ENCODE measurements around the gene BZW2. TPM values are rescaled to one million over a fixed set of nuclear protein-coding genes. Genes with fewer than 3 reads are reported as not detected.
"Not testable (repeated sequence)": the region's sequence is repeated elsewhere in the genome, so short reads cannot be mapped to it uniquely, and the experiment has no call there.

Gene BZW2
- polyA plus RNA-seq, 1 donor (not counting 4 experiments of a cell fraction or from before 2014, with no cell fraction given) = 65.7 TPM

GRCh38 chr7:16677978-16678494 lies 32.1 kb downstream of the BZW2 start:
- TF ChIP-seq, protein P1, sequence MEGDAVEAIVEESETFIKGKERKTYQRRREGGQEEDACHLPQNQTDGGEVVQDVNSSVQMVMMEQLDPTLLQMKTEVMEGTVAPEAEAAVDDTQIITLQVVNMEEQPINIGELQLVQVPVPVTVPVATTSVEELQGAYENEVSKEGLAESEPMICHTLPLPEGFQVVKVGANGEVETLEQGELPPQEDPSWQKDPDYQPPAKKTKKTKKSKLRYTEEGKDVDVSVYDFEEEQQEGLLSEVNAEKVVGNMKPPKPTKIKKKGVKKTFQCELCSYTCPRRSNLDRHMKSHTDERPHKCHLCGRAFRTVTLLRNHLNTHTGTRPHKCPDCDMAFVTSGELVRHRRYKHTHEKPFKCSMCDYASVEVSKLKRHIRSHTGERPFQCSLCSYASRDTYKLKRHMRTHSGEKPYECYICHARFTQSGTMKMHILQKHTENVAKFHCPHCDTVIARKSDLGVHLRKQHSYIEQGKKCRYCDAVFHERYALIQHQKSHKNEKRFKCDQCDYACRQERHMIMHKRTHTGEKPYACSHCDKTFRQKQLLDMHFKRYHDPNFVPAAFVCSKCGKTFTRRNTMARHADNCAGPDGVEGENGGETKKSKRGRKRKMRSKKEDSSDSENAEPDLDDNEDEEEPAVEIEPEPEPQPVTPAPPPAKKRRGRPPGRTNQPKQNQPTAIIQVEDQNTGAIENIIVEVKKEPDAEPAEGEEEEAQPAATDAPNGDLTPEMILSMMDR (optimal IDR thresholded peaks at IDR 0.05 in 1 of 3, IDR thresholded peaks at IDR 0.05 in 1 of 3, conservative IDR thresholded peaks at IDR 0.05 in 1 of 3; ENCODE audit: extremely low read depth in 1 of 3, insufficient read depth in 2 of 3, low read length in 3 of 3) = no peak
- no peak for TF ChIP-seq EZH2 (IDR thresholded peaks at IDR 0.05; ENCODE audit: low read length)
- H3K79me2 ChIP-seq (ENCODE audit: control insufficient read depth, insufficient read depth, low read length) = peaks cover 6% of the 10 kb centered on the region
- H3K4me2 ChIP-seq (ENCODE audit: control insufficient read depth, extremely low read depth, insufficient read depth, low read depth, low read length) = no peak overlapping the region
- peaks cover 7 to 24% of the 10 kb centered on the region in 2 experiments for H3K36me3 ChIP-seq (ENCODE audit: control insufficient read depth in 2 of 2, extremely low read depth in 1 of 2, insufficient read depth in 2 of 2, low read length in 2 of 2)
- no peaks in the 10 kb centered on the region for H4K20me1 ChIP-seq (ENCODE audit: control insufficient read depth, extremely low read depth, insufficient read depth, low read length)
- dilution Hi-C loops (cut with MboI; ENCODE audit: extremely low pct_ligation_motif_present, low sequenced_read_pairs) = no loop called here
- H3K9ac ChIP-seq (ENCODE audit: control insufficient read depth, extremely low read depth, insufficient read depth, low read length) = no peak overlapping the region
- DNase-seq (ENCODE audit: low read depth, low spot score) (no peak), FAIRE-seq (no peak)
- H3K27me3 ChIP-seq (ENCODE audit: control insufficient read depth, extremely low read depth, insufficient read depth, low read length) = no peaks in the 10 kb centered on the region
- H3K4me3 ChIP-seq (ENCODE audit: control insufficient read depth in 2 of 3, extremely low read depth in 1 of 3, insufficient read depth in 2 of 3, low read depth in 1 of 3, low read length in 3 of 3) = no peak overlapping the region
- no peaks in the 10 kb centered on the region for H3K4me1 ChIP-seq (ENCODE audit: control insufficient read depth, extremely low read depth, insufficient read depth, low read length)
- no peak overlapping the region for H3K27ac ChIP-seq (ENCODE audit: control insufficient read depth, insufficient read depth, low read length)
- H3K9me3 ChIP-seq (ENCODE audit: control insufficient read depth, low read depth, low read length) = no peaks in the 10 kb centered on the region
- no peaks in the 10 kb centered on the region for H3K9me1 ChIP-seq (ENCODE audit: control insufficient read depth, extremely low read depth, insufficient read depth, low read length)
- no peak overlapping the region for H2AFZ ChIP-seq (ENCODE audit: control insufficient read depth, low read length)

DNA sequence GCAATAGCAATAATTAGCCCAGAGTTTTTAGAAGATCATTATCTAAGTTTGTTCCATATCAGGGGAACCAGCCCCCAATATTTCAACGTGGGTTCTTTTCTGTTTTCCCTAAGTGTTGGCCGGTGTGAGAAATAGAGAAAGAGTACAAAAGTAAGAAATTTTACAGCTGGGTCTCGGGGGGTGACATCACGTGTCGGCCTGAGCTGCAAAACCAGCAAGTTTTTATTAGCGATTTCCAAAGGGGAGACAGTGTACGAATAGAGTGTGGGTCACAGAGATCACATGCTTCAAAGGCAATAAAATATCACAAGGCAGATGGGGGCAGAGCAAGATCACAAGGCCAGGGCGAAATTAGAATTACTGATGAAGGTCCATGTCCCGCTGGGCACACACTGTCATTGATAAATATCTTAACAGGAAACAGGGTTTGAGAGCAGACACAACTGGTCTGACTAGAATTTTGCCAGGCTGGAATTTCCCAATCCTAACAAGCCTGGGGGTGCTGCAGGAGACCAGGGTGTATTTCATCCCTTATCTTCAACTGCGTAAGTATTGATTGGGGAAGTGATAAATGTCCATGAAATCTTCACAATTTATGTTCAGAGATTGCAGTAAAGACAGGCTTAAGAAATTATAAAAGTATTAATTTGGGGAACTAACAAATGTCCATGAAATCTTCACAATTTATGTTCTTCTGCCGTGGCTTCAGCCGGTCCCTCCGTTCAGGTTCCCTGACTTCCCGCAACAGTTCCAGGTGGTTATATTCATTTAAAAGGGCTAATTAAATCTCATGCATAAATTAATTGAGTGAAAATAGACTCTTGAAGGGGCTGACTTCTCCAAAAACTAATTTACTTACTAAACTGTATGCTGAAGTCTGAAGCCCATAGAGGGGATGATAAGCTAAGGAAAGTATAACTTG lies 32.9 kb downstream of the BZW2 start:
- H3K9me1 ChIP-seq (ENCODE audit: control insufficient read depth, extremely low read depth, insufficient read depth, low read length); H3K27ac ChIP-seq (ENCODE audit: control insufficient read depth, insufficient read depth, low read length); H2AFZ ChIP-seq (ENCODE audit: control insufficient read depth, low read length); H3K9me3 ChIP-seq (ENCODE audit: control insufficient read depth, low read depth, low read length); DNase-seq (ENCODE audit: low read depth, low spot score); H3K4me1 ChIP-seq (ENCODE audit: control insufficient read depth, extremely low read depth, insufficient read depth, low read length); dilution Hi-C loops (cut with MboI; ENCODE audit: extremely low pct_ligation_motif_present, low sequenced_read_pairs); H3K9ac ChIP-seq (ENCODE audit: control insufficient read depth, extremely low read depth, insufficient read depth, low read length); H4K20me1 ChIP-seq (ENCODE audit: control insufficient read depth, extremely low read depth, insufficient read depth, low read length); H3K4me2 ChIP-seq (ENCODE audit: control insufficient read depth, extremely low read depth, insufficient read depth, low read depth, low read length); H3K4me3 ChIP-seq (ENCODE audit: control insufficient read depth in 2 of 3, extremely low read depth in 1 of 3, insufficient read depth in 2 of 3, low read depth in 1 of 3, low read length in 3 of 3); FAIRE-seq; H3K79me2 ChIP-seq (ENCODE audit: control insufficient read depth, insufficient read depth, low read length); H3K27me3 ChIP-seq (ENCODE audit: control insufficient read depth, extremely low read depth, insufficient read depth, low read length): not testable (repeated sequence)
- peaks cover 9 to 28% of the 10 kb centered on the region in 2 experiments for H3K36me3 ChIP-seq (ENCODE audit: control insufficient read depth in 2 of 2, extremely low read depth in 1 of 2, insufficient read depth in 2 of 2, low read length in 2 of 2)
